ENCODE results near the gene PMS1. TPM values are rescaled to one million over a fixed set of nuclear protein-coding genes. Genes with fewer than 3 reads are reported as not detected.

Gene PMS1
- total RNA-seq, 4 donors from 2014 or later: 6.9 to 12.0 (median 8.8) TPM

- Histone ChIP-seq H3K27ac (no peak overlapping the region), H3K4me1 (no peaks in the 10 kb centered on the region), H3K9me3 (no peaks in the 10 kb centered on the region), H3K36me3 (no peaks in the 10 kb centered on the region), H3K27me3 (no peaks in the 10 kb centered on the region), H3K4me3 (no peak overlapping the region)
- DNase-seq (no peak), ATAC-seq (no peak)
- intact Hi-C loops (cut with DNase I; ENCODE audit: low total_unique reads): no loop called here
- in situ Hi-C loops (cut with MboI; ENCODE audit: low sequenced_read_pairs in 4 of 4): no loop called here
- no peak for TF ChIP-seq CTCF (IDR thresholded peaks at IDR 0.05 in 4 of 5, conservative IDR thresholded peaks at IDR 0.05 in 1 of 5)
- no peak for TF ChIP-seq POLR2A (IDR thresholded peaks at IDR 0.05)
These were observed 116.5 kb downstream of the PMS1 start for GRCh38 chr2:189900726-189901125.

GRCh38 chr2:189901664-189902063, 117.4 kb downstream of the PMS1 start:
- Histone ChIP-seq H3K36me3 (no peaks in the 10 kb centered on the region), H3K4me1 (no peaks in the 10 kb centered on the region), H3K9me3 (no peaks in the 10 kb centered on the region), H3K27ac (no peak overlapping the region), H3K4me3 (no peak overlapping the region), H3K27me3 (no peaks in the 10 kb centered on the region)
- ATAC-seq (no peak), DNase-seq (no peak)
- in situ Hi-C loops (cut with MboI; ENCODE audit: low sequenced_read_pairs in 4 of 4): no loop called here
- intact Hi-C loops (cut with DNase I; ENCODE audit: low total_unique reads): no loop called here
- TF ChIP-seq CTCF (IDR thresholded peaks at IDR 0.05 in 4 of 5, conservative IDR thresholded peaks at IDR 0.05 in 1 of 5): no peak
- TF ChIP-seq POLR2A (IDR thresholded peaks at IDR 0.05): no peak

GRCh38 chr2:189913821-189914220, 129.6 kb downstream of the PMS1 start:
- Histone ChIP-seq H3K9me3 (no peaks in the 10 kb centered on the region), H3K4me3 (no peak overlapping the region), H3K4me1 (no peaks in the 10 kb centered on the region), H3K27me3 (no peaks in the 10 kb centered on the region), H3K27ac (no peak overlapping the region), H3K36me3 (no peaks in the 10 kb centered on the region)
- TF ChIP-seq POLR2A (IDR thresholded peaks at IDR 0.05): no peak
- TF ChIP-seq CTCF (IDR thresholded peaks at IDR 0.05 in 4 of 5, conservative IDR thresholded peaks at IDR 0.05 in 1 of 5): no peak
- no peak for DNase-seq
- intact Hi-C loops (cut with DNase I; ENCODE audit: low total_unique reads): no loop called here
- ATAC-seq: no peak
- in situ Hi-C loops (cut with MboI; ENCODE audit: low sequenced_read_pairs in 4 of 4): no loop called here

GRCh38 chr2:189916651-189917050, 132.4 kb downstream of the PMS1 start:
- intact Hi-C loops (cut with DNase I; ENCODE audit: low total_unique reads): no loop called here
- in situ Hi-C loops (cut with MboI; ENCODE audit: low sequenced_read_pairs in 4 of 4): no loop called here
- Histone ChIP-seq H3K4me3 (no peak overlapping the region), H3K9me3 (no peaks in the 10 kb centered on the region), H3K27me3 (no peaks in the 10 kb centered on the region), H3K4me1 (no peaks in the 10 kb centered on the region), H3K36me3 (no peaks in the 10 kb centered on the region), H3K27ac (no peak overlapping the region)
- TF ChIP-seq CTCF (IDR thresholded peaks at IDR 0.05 in 4 of 5, conservative IDR thresholded peaks at IDR 0.05 in 1 of 5): no peak
- DNase-seq: no peak
- ATAC-seq: no peak

Other genes with a start within 250 kb of the PMS1 start
- 10 to 100 TPM; 24.8 to 81.8 (median 37.4) TPM for gene SLC40A1, start 203.7 kb upstream of the PMS1 start, total RNA-seq
- gene ASNSD1, start 123.0 kb upstream of the PMS1 start, total RNA-seq: 100 to 1,000 TPM in 1 of 4 donors, 10 to 100 TPM in 3; 68.1 to 114 (median 87.3) TPM
- 10 to 100 TPM in 1 of 4 donors, 1 to 10 TPM in 3; 3.4 to 13.1 (median 5.9) TPM for gene ANKAR, start 109.8 kb upstream of the PMS1 start, total RNA-seq
- 10 to 100 TPM in 1 of 4 donors, 1 to 10 TPM in 3; 2.1 to 15.6 (median 6.5) TPM for gene OSGEPL1, start 21.7 kb upstream of the PMS1 start, total RNA-seq
- 10 to 100 TPM; 13.3 to 38.9 (median 23.7) TPM for gene ORMDL1, start 111 bp upstream of the PMS1 start, total RNA-seq